Neural progenitor cell (in vitro differentiated cells): Measurements from ENCODE around the gene HK2.
"Not testable (repeated sequence)": the region's sequence is repeated elsewhere in the genome, so short reads cannot be mapped to it uniquely, and the experiment has no call there.

Source experiments
- EZH2 ChIP-seq: fragments of 200-600 bp; sonication (generic); IDR thresholded peaks from 2 replicates; pipeline ENCODE4 v1.6.1; 2017; ENCODE audit warnings: antibody characterized with exemption, mild to moderate bottlenecking, moderate library complexity
- EZH2phosphoT487 ChIP-seq: fragments of 200-600 bp; sonication (generic); IDR thresholded peaks from 2 replicates; pipeline ENCODE4 v1.6.1; 2017; ENCODE audit warnings: antibody characterized with exemption
- TF ChIP-seq, protein P1 (sequence below): fragments of 200-600 bp; sonication (generic); IDR thresholded peaks from 2 replicates; pipeline ENCODE4 v1.5.1; 2017; ENCODE audit warnings: antibody characterized with exemption, mild to moderate bottlenecking

- TF ChIP-seq, protein P1, sequence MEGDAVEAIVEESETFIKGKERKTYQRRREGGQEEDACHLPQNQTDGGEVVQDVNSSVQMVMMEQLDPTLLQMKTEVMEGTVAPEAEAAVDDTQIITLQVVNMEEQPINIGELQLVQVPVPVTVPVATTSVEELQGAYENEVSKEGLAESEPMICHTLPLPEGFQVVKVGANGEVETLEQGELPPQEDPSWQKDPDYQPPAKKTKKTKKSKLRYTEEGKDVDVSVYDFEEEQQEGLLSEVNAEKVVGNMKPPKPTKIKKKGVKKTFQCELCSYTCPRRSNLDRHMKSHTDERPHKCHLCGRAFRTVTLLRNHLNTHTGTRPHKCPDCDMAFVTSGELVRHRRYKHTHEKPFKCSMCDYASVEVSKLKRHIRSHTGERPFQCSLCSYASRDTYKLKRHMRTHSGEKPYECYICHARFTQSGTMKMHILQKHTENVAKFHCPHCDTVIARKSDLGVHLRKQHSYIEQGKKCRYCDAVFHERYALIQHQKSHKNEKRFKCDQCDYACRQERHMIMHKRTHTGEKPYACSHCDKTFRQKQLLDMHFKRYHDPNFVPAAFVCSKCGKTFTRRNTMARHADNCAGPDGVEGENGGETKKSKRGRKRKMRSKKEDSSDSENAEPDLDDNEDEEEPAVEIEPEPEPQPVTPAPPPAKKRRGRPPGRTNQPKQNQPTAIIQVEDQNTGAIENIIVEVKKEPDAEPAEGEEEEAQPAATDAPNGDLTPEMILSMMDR, result not testable (repeated sequence)
- not testable (repeated sequence) for TF ChIP-seq EZH2phosphoT487, EZH2
Measured at GRCh38 chr2:74855114-74855707, 21.3 kb downstream of the HK2 start.
